Dendritic cell treated with granulocyte-macrophage colony-stimulating factor and Interleukin-4, amounts not matched to agents 40 ng/mL and 50 ng/mL, for 4 days (primary cell): ENCODE data around the gene CTNNA1.

Experiments used
- H3K27ac Mint-ChIP-seq: one replicate; pipeline ENCODE4 v1.8.0; 2022; ENCODE audit warnings: mild to moderate bottlenecking, mixed read lengths
- H3K27me3 Mint-ChIP-seq: one replicate; pipeline ENCODE4 v1.8.0; 2022; ENCODE audit warnings: mild to moderate bottlenecking, mixed read lengths
- H3K36me3 Mint-ChIP-seq: one replicate; pipeline ENCODE4 v1.8.0; 2022; ENCODE audit warnings: low read depth, mixed read lengths
- H3K4me1 Mint-ChIP-seq: one replicate; pipeline ENCODE4 v1.8.0; 2022; ENCODE audit warnings: low read depth, mixed read lengths
- H3K4me3 Mint-ChIP-seq: one replicate; pipeline ENCODE4 v1.8.0; 2022; ENCODE audit warnings: mild to moderate bottlenecking, moderate library complexity, mixed read lengths
- H3K9me3 Mint-ChIP-seq: one replicate; pipeline ENCODE4 v1.8.0; 2022; ENCODE audit warnings: mixed read lengths
- intact Hi-C: fragments of 100-400 bp; cut with micrococcal nuclease; formaldehyde crosslinking; loops from one replicate; pipeline ENCODE4 v1.15.0; 2022

Gene CTNNA1

DNA sequence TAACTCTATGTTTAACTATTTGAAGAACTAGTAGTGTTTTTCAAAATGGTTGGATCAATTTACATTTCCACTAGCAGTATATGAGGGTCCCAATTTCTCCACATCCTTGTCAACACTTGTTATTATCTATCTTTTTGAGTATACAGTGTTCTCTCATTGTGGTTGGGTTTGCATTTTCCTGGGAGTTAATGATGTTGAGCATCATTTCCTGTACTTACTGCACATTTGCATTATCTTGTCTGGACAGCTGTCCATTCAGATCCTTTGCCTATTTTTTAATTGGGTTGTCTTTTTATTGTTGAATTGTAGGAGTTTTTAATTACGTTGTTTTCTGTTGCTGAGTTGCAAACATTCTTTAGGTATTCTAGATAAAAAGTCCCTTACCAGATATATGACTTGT, 225.4 kb downstream of the CTNNA1 start:
- H3K27me3 Mint-ChIP-seq: no peaks in the 10 kb centered on the region
- H3K4me1 Mint-ChIP-seq: peaks cover 5% of the 10 kb centered on the region
- intact Hi-C loops: no loop called here
- H3K4me3 Mint-ChIP-seq: no peak overlapping the region
- H3K9me3 Mint-ChIP-seq: no peaks in the 10 kb centered on the region
- H3K36me3 Mint-ChIP-seq: peaks cover 28% of the 10 kb centered on the region
- no peak overlapping the region for H3K27ac Mint-ChIP-seq

GRCh38 chr5:138979684-138980280, 226.6 kb downstream of the CTNNA1 start:
- Mint-ChIP-seq H3K36me3 (peaks cover 37% of the 10 kb centered on the region), H3K4me1 (peaks cover 5% of the 10 kb centered on the region), H3K27me3 (no peaks in the 10 kb centered on the region), H3K4me3 (no peak overlapping the region), H3K27ac (no peak overlapping the region), H3K9me3 (no peaks in the 10 kb centered on the region)
- intact Hi-C loops: no loop called here

DNA sequence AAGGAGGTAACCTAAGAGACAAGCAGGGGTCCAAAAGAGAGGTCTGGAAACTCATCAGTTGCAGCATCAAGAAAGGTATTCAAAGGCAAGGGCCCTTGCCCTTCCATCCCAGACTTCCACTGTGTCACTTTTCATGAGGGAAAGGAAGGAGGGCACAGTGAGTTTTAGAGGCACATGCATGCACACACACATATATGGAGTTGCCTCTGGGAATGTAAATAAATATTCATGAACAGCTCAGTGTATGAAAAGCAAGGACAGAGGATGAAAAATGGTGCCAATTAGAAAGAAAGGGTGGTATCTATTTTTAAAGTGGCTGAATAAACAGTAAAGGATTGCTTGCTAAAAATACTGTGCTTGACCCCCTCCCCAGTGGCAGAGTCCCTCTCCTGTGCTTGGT, 227.2 kb downstream of the CTNNA1 start:
- Mint-ChIP-seq H3K4me3 (no peak overlapping the region), H3K9me3 (no peaks in the 10 kb centered on the region)
- intact Hi-C loops: no loop called here

DNA sequence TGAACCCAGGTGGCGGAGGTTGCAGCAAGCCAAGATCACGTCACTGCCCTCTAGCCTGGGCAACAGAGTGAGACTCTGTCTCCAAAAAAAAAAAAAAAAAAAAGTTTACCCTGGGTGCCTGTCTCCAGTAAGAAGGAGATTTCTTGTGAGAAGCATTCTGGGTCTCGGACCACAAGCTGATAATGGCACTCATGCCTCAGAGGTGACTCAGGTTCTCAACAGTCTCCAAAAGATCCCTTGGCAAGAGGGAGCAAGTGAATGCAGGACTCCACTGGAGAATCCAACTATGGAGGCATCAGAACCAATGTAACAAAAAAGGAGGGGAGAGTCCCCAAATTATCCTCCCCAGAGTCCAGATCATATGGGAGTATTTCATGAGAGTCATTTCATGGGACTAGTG, 227.9 kb downstream of the CTNNA1 start:
- Mint-ChIP-seq H3K36me3 (peaks cover 44% of the 10 kb centered on the region), H3K27ac (no peak overlapping the region), H3K9me3 (no peaks in the 10 kb centered on the region), H3K4me3 (no peak overlapping the region), H3K4me1 (peaks cover 6% of the 10 kb centered on the region), H3K27me3 (no peaks in the 10 kb centered on the region)
- intact Hi-C loops: no loop called here

More for the DNA sequence above, 227.2 kb downstream of the CTNNA1 start:
- Mint-ChIP-seq H3K27me3 (no peaks in the 10 kb centered on the region), H3K27ac (no peak overlapping the region), H3K36me3 (peaks cover 43% of the 10 kb centered on the region), H3K4me1 (peaks cover 4% of the 10 kb centered on the region)

GRCh38 chr5:138981586-138981985, 228.4 kb downstream of the CTNNA1 start:
- no peak overlapping the region for H3K27ac Mint-ChIP-seq
- H3K27me3 Mint-ChIP-seq: no peaks in the 10 kb centered on the region
- intact Hi-C loops: no loop called here
- H3K9me3 Mint-ChIP-seq: no peaks in the 10 kb centered on the region
- H3K4me3 Mint-ChIP-seq: no peak overlapping the region
- H3K4me1 Mint-ChIP-seq: peaks cover 6% of the 10 kb centered on the region
- peaks cover 44% of the 10 kb centered on the region for H3K36me3 Mint-ChIP-seq

DNA sequence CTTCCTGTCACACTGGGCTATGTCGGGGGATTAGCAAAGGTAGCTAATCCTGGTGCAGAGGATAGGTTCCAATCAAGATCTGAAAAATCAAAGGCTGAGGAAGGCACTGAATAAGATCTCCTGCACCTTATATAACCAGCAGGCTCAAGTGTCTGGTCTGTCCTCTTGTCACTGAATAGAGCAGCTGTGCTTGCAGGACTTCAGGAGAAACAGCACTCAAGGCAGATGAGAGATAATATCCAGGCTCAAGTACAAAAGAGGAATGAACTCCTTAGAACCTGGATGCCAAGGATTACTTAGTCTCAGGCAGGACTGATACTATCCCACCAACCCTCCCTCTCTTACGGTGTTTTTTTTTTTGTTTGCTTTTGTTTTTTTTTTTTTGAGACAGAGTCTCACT, 230.8 kb downstream of the CTNNA1 start:
- H3K27me3 Mint-ChIP-seq: no peaks in the 10 kb centered on the region
- H3K4me1 Mint-ChIP-seq: peaks cover 6% of the 10 kb centered on the region
- H3K9me3 Mint-ChIP-seq: no peaks in the 10 kb centered on the region
- intact Hi-C loops: no loop called here
- H3K27ac Mint-ChIP-seq: no peak overlapping the region
- no peak overlapping the region for H3K4me3 Mint-ChIP-seq
- H3K36me3 Mint-ChIP-seq: peaks cover 37% of the 10 kb centered on the region
